BJ (cell line): ENCODE measurements around the gene CAST. TPM values are rescaled to one million over a fixed set of nuclear protein-coding genes. Genes with fewer than 3 reads are reported as not detected.

Experiments
- CTCF ChIA-PET: fragments of 350-600 bp; formaldehyde crosslinking; extraction: SDS; loops from one replicate; lab custom pipeline; 2021; ENCODE audit warnings: antibody characterized with exemption, inconsistent platforms; lab: Yijun Ruan, JAX
- POLR2A ChIA-PET: fragments of 300-600 bp; sonication (Branson Sonifier 250); formaldehyde crosslinking; extraction: SDS; loops from one replicate; lab custom pipeline; 2021; ENCODE audit warnings: antibody characterized with exemption; lab: Charles Lee
- DNase-seq: peaks from one replicate; pipeline ENCODE4 v3.0.0-alpha.2; 2011; ENCODE audit warnings: low read depth
- H3K27me3 ChIP-seq: 2 replicates; pipeline ENCODE4 v1.6.0; 2011; ENCODE audit warnings: low read length; ENCODE audit not compliant: control insufficient read depth, insufficient read depth
- H3K36me3 ChIP-seq: 2 replicates; pipeline ENCODE4 v1.5.1; 2011; ENCODE audit warnings: low read length; ENCODE audit not compliant: control insufficient read depth, insufficient read depth
- H3K4me3 ChIP-seq: 2 replicates; pipeline ENCODE4 v1.5.1; 2011; ENCODE audit warnings: low read depth, mild to moderate bottlenecking, control low read depth, low read length
- CTCF ChIP-seq: IDR thresholded peaks from 2 replicates; pipeline ENCODE4 v1.5.1; 2011; ENCODE audit warnings: low read depth, mild to moderate bottlenecking, control low read depth, inconsistent platforms, low read length, moderate library complexity; ENCODE audit not compliant: insufficient read depth
- polyA plus RNA-seq: library from polyadenylated mRNA; depleted of rRNA; stranded (reverse); fragments of >200 nt; gene quantifications from 2 replicates; pipeline ENCODE4 v1.2.3, GENCODE V29; 2011

Gene CAST
- polyA plus RNA-seq, 1 experiment, result 112 TPM

- DNase-seq, result no peak
- Histone ChIP-seq H3K27me3 (no peaks in the 10 kb centered on the region), H3K4me3 (no peak overlapping the region), H3K36me3 (peaks cover 22% of the 10 kb centered on the region)
- no peak for TF ChIP-seq CTCF
- ChIA-PET CTCF (interaction anchor here (0.6 to 2.7 kb wide), 21 partner anchors 9 to 411 kb away, joined by 3 to 23 read pairs (median 4); partner anchors contain the start of genes ERAP1 and LIX1), POLR2A (no interaction called here)
These were observed 89.3 kb downstream of the CAST start for GRCh38 chr5:96751203-96752169.

GRCh38 chr5:96752341-96753016 is 90.3 kb downstream of the CAST start:
- Histone ChIP-seq H3K27me3 (no peaks in the 10 kb centered on the region), H3K4me3 (no peak overlapping the region), H3K36me3 (peaks cover 22% of the 10 kb centered on the region)
- ChIA-PET POLR2A (no interaction called here), CTCF (interaction anchor here (0.6 to 2.7 kb wide), 27 partner anchors 10 to 410 kb away, joined by 3 to 23 read pairs (median 4); partner anchors contain the start of genes ERAP1 and LIX1)
- peak; percentile 63 for TF ChIP-seq CTCF
- DNase-seq, result peak; percentile 13

- no peak for TF ChIP-seq CTCF
- H3K27me3 ChIP-seq, result no peaks in the 10 kb centered on the region
- H3K36me3 ChIP-seq, result peaks cover 22% of the 10 kb centered on the region
- no peak for DNase-seq
- POLR2A ChIA-PET, result no interaction called here
- CTCF ChIA-PET, result interaction anchor here (0.6 to 2.7 kb wide), 24 partner anchors 10 to 409 kb away, joined by 3 to 23 read pairs (median 4); partner anchors contain the start of genes ERAP1 and LIX1
- no peak overlapping the region for H3K4me3 ChIP-seq
These were observed 90.8 kb downstream of the CAST start for GRCh38 chr5:96753017-96753397.

- H3K27me3 ChIP-seq, result no peaks in the 10 kb centered on the region
- POLR2A ChIA-PET, result no interaction called here
- TF ChIP-seq CTCF, result no peak
- no peak for DNase-seq
- H3K36me3 ChIP-seq, result peaks cover 20% of the 10 kb centered on the region
- CTCF ChIA-PET, result interaction anchor here (0.6 to 1.0 kb wide), 3 partner anchors 9 to 387 kb away, joined by 3 to 4 read pairs (median 3); no protein-coding TSS in a partner anchor
- H3K4me3 ChIP-seq, result no peak overlapping the region
These were observed 91.7 kb downstream of the CAST start for GRCh38 chr5:96753848-96754247.

- POLR2A ChIA-PET, result no interaction called here
These were observed 93.7 kb downstream of the CAST start for GRCh38 chr5:96755851-96756250.

More at GRCh38 chr5:96755851-96756250, 93.7 kb downstream of the CAST start:
- DNase-seq, result no peak
- no peak for TF ChIP-seq CTCF
- Histone ChIP-seq H3K27me3 (no peaks in the 10 kb centered on the region), H3K36me3 (peaks cover 20% of the 10 kb centered on the region), H3K4me3 (no peak overlapping the region)
- CTCF ChIA-PET, result interaction anchor here (0.8 to 2.2 kb wide), 2 partner anchors 11 to 406 kb away, joined by 4 to 6 read pairs; no protein-coding TSS in a partner anchor
